ENCODE measurements around the gene PARM1.

The PARM1 gene

GRCh38 chr4:75002381-75002780 is 69.5 kb downstream of the PARM1 start:
- Histone ChIP-seq H3K9me2 (replicated peaks; ENCODE audit: insufficient read depth, low read length) (no peaks in the 10 kb centered on the region), H3K9me3 (replicated peaks; ENCODE audit: insufficient read depth, low read length) (no peaks in the 10 kb centered on the region), H2AFZ (ENCODE audit: low read length) (no peak overlapping the region), H4K20me1 (ENCODE audit: insufficient read depth, low read length) (no peaks in the 10 kb centered on the region), H3K27me3 (replicated peaks; ENCODE audit: insufficient read depth, low read length) (no peaks in the 10 kb centered on the region), H3K4me2 (ENCODE audit: low read depth, low read length) (no peak overlapping the region), H3F3A (ENCODE audit: insufficient read depth, low read length) (peaks cover 16% of the 10 kb centered on the region), H3K9ac (ENCODE audit: low read length) (no peak overlapping the region), H3K4me3 (ENCODE audit: low read length) (no peak overlapping the region), H3K36me3 (replicated peaks; ENCODE audit: insufficient read depth, low read length) (no peaks in the 10 kb centered on the region), H3K79me2 (ENCODE audit: low read length) (peaks cover 44% of the 10 kb centered on the region), H3K4me1 (ENCODE audit: low read length) (peaks cover 28% of the 10 kb centered on the region), H3K27ac (ENCODE audit: low read length) (no peak overlapping the region)
- TF ChIP-seq EZH2 (optimal IDR thresholded peaks at IDR 0.05; ENCODE audit: low read depth, low read length) (no peak), EZH2phosphoT487 (IDR thresholded peaks at IDR 0.05; ENCODE audit: low read length) (no peak), CTCF (IDR thresholded peaks at IDR 0.05; ENCODE audit: low read length) (no peak)
- DNase-seq: no peak

GRCh38 chr4:75003979-75004378 is 71.1 kb downstream of the PARM1 start:
- peaks cover 16% of the 10 kb centered on the region for H3F3A ChIP-seq (ENCODE audit: insufficient read depth, low read length)
- peak overlapping the region; percentile 21; the same call in 1 of the 2 replicates for H3K9ac ChIP-seq (ENCODE audit: low read length)
- H3K36me3 ChIP-seq (replicated peaks; ENCODE audit: insufficient read depth, low read length): no peaks in the 10 kb centered on the region
- no peak overlapping the region for H3K4me3 ChIP-seq (ENCODE audit: low read length)
- H3K4me1 ChIP-seq (ENCODE audit: low read length): peaks cover 28% of the 10 kb centered on the region
- H3K4me2 ChIP-seq (ENCODE audit: low read depth, low read length): peak overlapping the region; percentile 29
- peak overlapping the region; percentile 74; the same call in 1 of the 2 replicates for H3K27ac ChIP-seq (ENCODE audit: low read length)
- H3K9me3 ChIP-seq (replicated peaks; ENCODE audit: insufficient read depth, low read length): no peaks in the 10 kb centered on the region
- H3K27me3 ChIP-seq (replicated peaks; ENCODE audit: insufficient read depth, low read length): no peaks in the 10 kb centered on the region
- no peak overlapping the region for H2AFZ ChIP-seq (ENCODE audit: low read length)
- H3K79me2 ChIP-seq (ENCODE audit: low read length): peaks cover 55% of the 10 kb centered on the region
- no peaks in the 10 kb centered on the region for H4K20me1 ChIP-seq (ENCODE audit: insufficient read depth, low read length)
- TF ChIP-seq EZH2phosphoT487 (IDR thresholded peaks at IDR 0.05; ENCODE audit: low read length): no peak
- no peak for TF ChIP-seq CTCF (IDR thresholded peaks at IDR 0.05; ENCODE audit: low read length)
- TF ChIP-seq EZH2 (optimal IDR thresholded peaks at IDR 0.05; ENCODE audit: low read depth, low read length): no peak
- H3K9me2 ChIP-seq (replicated peaks; ENCODE audit: insufficient read depth, low read length): no peaks in the 10 kb centered on the region
- peak; percentile 23 for DNase-seq

- peaks cover 28% of the 10 kb centered on the region for H3K4me1 ChIP-seq (ENCODE audit: low read length)
- no peaks in the 10 kb centered on the region for H4K20me1 ChIP-seq (ENCODE audit: insufficient read depth, low read length)
- H3K27ac ChIP-seq (ENCODE audit: low read length): peak overlapping the region; percentile 74
- H3K9ac ChIP-seq (ENCODE audit: low read length): peak overlapping the region; percentile 21; the same call in 1 of the 2 replicates
- H3K79me2 ChIP-seq (ENCODE audit: low read length): peaks cover 63% of the 10 kb centered on the region
- H3F3A ChIP-seq (ENCODE audit: insufficient read depth, low read length): peaks cover 16% of the 10 kb centered on the region
- H3K9me2 ChIP-seq (replicated peaks; ENCODE audit: insufficient read depth, low read length): no peaks in the 10 kb centered on the region
- H3K9me3 ChIP-seq (replicated peaks; ENCODE audit: insufficient read depth, low read length): no peaks in the 10 kb centered on the region
- H3K36me3 ChIP-seq (replicated peaks; ENCODE audit: insufficient read depth, low read length): no peaks in the 10 kb centered on the region
- H3K4me3 ChIP-seq (ENCODE audit: low read length): no peak overlapping the region
- DNase-seq: peak; percentile 91
- 0 out of 2 replicates have a peak overlapping the region, but pooled peaks have one; percentile 10 for H2AFZ ChIP-seq (ENCODE audit: low read length)
- H3K4me2 ChIP-seq (ENCODE audit: low read depth, low read length): peak overlapping the region; percentile 29
- TF ChIP-seq EZH2 (optimal IDR thresholded peaks at IDR 0.05; ENCODE audit: low read depth, low read length) (no peak), EZH2phosphoT487 (IDR thresholded peaks at IDR 0.05; ENCODE audit: low read length) (no peak)
- H3K27me3 ChIP-seq (replicated peaks; ENCODE audit: insufficient read depth, low read length): no peaks in the 10 kb centered on the region
Measured at GRCh38 chr4:75004755-75005668, 72.1 kb downstream of the PARM1 start.

All from MM.1S (cell line).